SU-DHL-6 (cell line): Measurements from ENCODE around the gene CD180.
A peak's percentile ranks its signal among the peaks of the same experiment; 100 is the strongest.

Experiments
- H2AFZ ChIP-seq: fragments of 200-600 bp; sonication (generic); 2 replicates; pipeline ENCODE4 v1.6.1; 2014; ENCODE audit warnings: low read depth, mild to moderate bottlenecking, moderate library complexity, mixed read lengths, antibody characterized with exemption, low read length; ENCODE audit not compliant: severe bottlenecking
- H3F3A ChIP-seq: fragments of 200-600 bp; shearing (Covaris generic); 2 replicates; pipeline ENCODE4 v1.6.0; 2016; ENCODE audit warnings: antibody characterized with exemption, mild to moderate bottlenecking; ENCODE audit not compliant: insufficient read depth
- H3K27ac ChIP-seq: fragments of 200-600 bp; sonication (generic); 2 replicates; pipeline ENCODE4 v1.5.1; 2016; ENCODE audit warnings: low read depth, mild to moderate bottlenecking, low read length, moderate library complexity, mixed read lengths
- H3K27me3 ChIP-seq: fragments of 200-600 bp; sonication (generic), shearing (Covaris generic); 2 replicates; pipeline ENCODE4 v1.6.0; 2014; ENCODE audit warnings: mild to moderate bottlenecking, low read length
- H3K36me3 ChIP-seq: fragments of 200-600 bp; sonication (generic); 2 replicates; pipeline ENCODE4 v1.6.1; 2014; ENCODE audit warnings: mild to moderate bottlenecking, low read length, mixed read lengths
- H3K4me2 ChIP-seq: fragments of 300-600, 200-600 bp; shearing (Covaris generic), sonication (generic); 2 replicates; pipeline ENCODE4 v1.6.0; 2014; ENCODE audit warnings: low read length, low read depth, mild to moderate bottlenecking; ENCODE audit not compliant: poor library complexity, severe bottlenecking
- H3K4me3 ChIP-seq: fragments of 200-600 bp; sonication (generic); 2 replicates; pipeline ENCODE4 v1.5.1; 2014; ENCODE audit warnings: antibody characterized with exemption, low read length, mild to moderate bottlenecking, mixed read lengths; ENCODE audit not compliant: insufficient read depth, poor library complexity, severe bottlenecking
- H3K79me2 ChIP-seq: fragments of 200-600 bp; sonication (generic); 2 replicates; pipeline ENCODE4 v1.6.1; 2014; ENCODE audit warnings: mild to moderate bottlenecking, low read length, moderate library complexity; ENCODE audit not compliant: insufficient read depth
- H3K9ac ChIP-seq: fragments of 200-600 bp; sonication (generic); 2 replicates; pipeline ENCODE4 v1.7.0; 2014; ENCODE audit warnings: mild to moderate bottlenecking, low read length
- H3K9me2 ChIP-seq: fragments of 200-600 bp; sonication (generic); replicated peaks from 2 replicates; pipeline ENCODE4 v1.6.1; 2014; ENCODE audit warnings: low read length; ENCODE audit not compliant: insufficient read depth
- H3K9me3 ChIP-seq: fragments of 200-600 bp; sonication (generic); 2 replicates; pipeline ENCODE4 v1.6.1; 2014; ENCODE audit warnings: low read length, mixed read lengths; ENCODE audit not compliant: insufficient read depth
- H4K20me1 ChIP-seq: fragments of 200-600 bp; sonication (generic); 2 replicates; pipeline ENCODE4 v1.6.1; 2014; ENCODE audit warnings: low read depth, mild to moderate bottlenecking, antibody characterized with exemption, low read length, moderate library complexity, mixed read lengths
- CTCF ChIP-seq: fragments of 200-600 bp; sonication (generic); IDR thresholded peaks from one replicate; pipeline ENCODE4 v1.5.1; 2017; ENCODE audit warnings: antibody characterized with exemption, mild to moderate bottlenecking, low read length, moderate library complexity; ENCODE audit not compliant: insufficient read depth, poor library complexity, severe bottlenecking
- EZH2phosphoT487 ChIP-seq: fragments of 200-600 bp; sonication (generic), shearing (Covaris generic); conservative IDR thresholded peaks from 2 replicates; pipeline ENCODE4 v1.6.1; 2018; ENCODE audit warnings: mild to moderate bottlenecking, antibody characterized with exemption, low read length, moderate library complexity, mixed read lengths

Gene CD180

GRCh38 chr5:67192719-67193438 lies 3.7 kb downstream of the CD180 start:
- peak overlapping the region; percentile 55 for H2AFZ ChIP-seq
- H3F3A ChIP-seq: no peaks in the 10 kb centered on the region
- H3K4me3 ChIP-seq: peak overlapping the region; percentile 55
- peak overlapping the region; percentile 58 for H3K9ac ChIP-seq
- H4K20me1 ChIP-seq: no peaks in the 10 kb centered on the region
- no peaks in the 10 kb centered on the region for H3K9me2 ChIP-seq
- peaks cover 34% of the 10 kb centered on the region for H3K79me2 ChIP-seq
- no peaks in the 10 kb centered on the region for H3K9me3 ChIP-seq
- no peak for TF ChIP-seq CTCF
- TF ChIP-seq EZH2phosphoT487: no peak
- H3K4me2 ChIP-seq: peak overlapping the region; percentile 87
- no peaks in the 10 kb centered on the region for H3K27me3 ChIP-seq
- peak overlapping the region; percentile 70 for H3K27ac ChIP-seq
- H3K36me3 ChIP-seq: no peaks in the 10 kb centered on the region

- Histone ChIP-seq H3K27me3 (no peaks in the 10 kb centered on the region), H3K79me2 (peaks cover 34% of the 10 kb centered on the region), H3K9me3 (no peaks in the 10 kb centered on the region), H3K4me2 (no peak overlapping the region), H3K36me3 (no peaks in the 10 kb centered on the region), H4K20me1 (no peaks in the 10 kb centered on the region), H3K9me2 (no peaks in the 10 kb centered on the region), H3K27ac (no peak overlapping the region), H3K9ac (no peak overlapping the region), H2AFZ (no peak overlapping the region), H3F3A (no peaks in the 10 kb centered on the region), H3K4me3 (no peak overlapping the region)
- TF ChIP-seq EZH2phosphoT487 (no peak), CTCF (no peak)
These were observed 5.7 kb downstream of the CD180 start for GRCh38 chr5:67190861-67191260.

GRCh38 chr5:67190410-67190809 lies 6.2 kb downstream of the CD180 start:
- H3K9me2 ChIP-seq: no peaks in the 10 kb centered on the region
- peaks cover 1% of the 10 kb centered on the region; the same call in 1 of the 2 replicates for H3K36me3 ChIP-seq
- no peak overlapping the region for H2AFZ ChIP-seq
- no peaks in the 10 kb centered on the region for H3K9me3 ChIP-seq
- no peak overlapping the region for H3K4me3 ChIP-seq
- H3K27me3 ChIP-seq: no peaks in the 10 kb centered on the region
- TF ChIP-seq CTCF (no peak), EZH2phosphoT487 (no peak)
- H4K20me1 ChIP-seq: no peaks in the 10 kb centered on the region
- H3K4me2 ChIP-seq: no peak overlapping the region
- H3K79me2 ChIP-seq: peaks cover 29% of the 10 kb centered on the region
- H3F3A ChIP-seq: no peaks in the 10 kb centered on the region
- H3K9ac ChIP-seq: no peak overlapping the region
- H3K27ac ChIP-seq: no peak overlapping the region
